Skeletal muscle tissue (tissue), 4 donors: ENCODE measurements around the gene PLGLB2. TPM values are rescaled to one million over a fixed set of nuclear protein-coding genes. Genes with fewer than 3 reads are reported as not detected.
"Not testable (repeated sequence)": the region's sequence is repeated elsewhere in the genome, so short reads cannot be mapped to it uniquely, and the experiment has no call there.

Experiments
- H3K27ac ChIP-seq: one replicate; pipeline ENCODE4 v1.7.0; 2013; ENCODE audit warnings: mild to moderate bottlenecking, low read depth, low read length, inconsistent platforms
- H3K27me3 ChIP-seq, 3 donors: one replicate each; pipeline ENCODE4 v1.7.0; 2013; ENCODE audit warnings: low read length in 3 of 3; ENCODE audit not compliant: control insufficient read depth in 3 of 3, insufficient read depth in 3 of 3
- H3K36me3 ChIP-seq, 3 donors: one replicate each; pipeline ENCODE4 v1.7.0; 2013; ENCODE audit warnings: low read length in 3 of 3; ENCODE audit not compliant: control insufficient read depth in 3 of 3, insufficient read depth in 3 of 3
- H3K4me1 ChIP-seq, 3 donors: one replicate each; pipeline ENCODE4 v1.7.0; 2013; ENCODE audit warnings: low read length in 3 of 3, mild to moderate bottlenecking in 3 of 3; ENCODE audit not compliant: control insufficient read depth in 3 of 3, insufficient read depth in 3 of 3
- H3K4me3 ChIP-seq, 3 donors: one replicate each; pipeline ENCODE4 v1.7.0; 2013; ENCODE audit warnings: low read length in 3 of 3
- H3K9ac ChIP-seq, 3 donors: one replicate each; pipeline ENCODE4 v1.7.0; 2013; ENCODE audit warnings: low read length in 3 of 3, mild to moderate bottlenecking in 3 of 3, moderate library complexity in 2 of 3, low read depth in 1 of 3
- H3K9me3 ChIP-seq, 3 donors: one replicate each; pipeline ENCODE4 v1.7.0; 2013; ENCODE audit warnings: low read length in 3 of 3; ENCODE audit not compliant: control insufficient read depth in 3 of 3
- total RNA-seq: library from RNA; depleted of rRNA; stranded (reverse); fragments of >200 nt; gene quantifications from one replicate; pipeline ENCODE4 v1.2.3, GENCODE V29; 2014
- donor health status: Osteomylitis.

The PLGLB2 gene
- total RNA-seq, 1 donor from 2014 or later, result 2.1 TPM

GRCh38 chr2:87754759-87755158 is 6.9 kb downstream of the PLGLB2 start:
- not testable (repeated sequence) for H3K9me3 ChIP-seq

More at GRCh38 chr2:87754759-87755158, 6.9 kb downstream of the PLGLB2 start:
- not testable (repeated sequence) for H3K27ac ChIP-seq, H3K4me1 ChIP-seq, H3K27me3 ChIP-seq, H3K9ac ChIP-seq, H3K4me3 ChIP-seq, H3K36me3 ChIP-seq

Other genes starting within 250 kb of the PLGLB2 start
- 1.0 TPM for gene RGPD2, start 77.7 kb downstream of the PLGLB2 start, total RNA-seq